ENCODE data around the gene LTA4H.

DNA sequence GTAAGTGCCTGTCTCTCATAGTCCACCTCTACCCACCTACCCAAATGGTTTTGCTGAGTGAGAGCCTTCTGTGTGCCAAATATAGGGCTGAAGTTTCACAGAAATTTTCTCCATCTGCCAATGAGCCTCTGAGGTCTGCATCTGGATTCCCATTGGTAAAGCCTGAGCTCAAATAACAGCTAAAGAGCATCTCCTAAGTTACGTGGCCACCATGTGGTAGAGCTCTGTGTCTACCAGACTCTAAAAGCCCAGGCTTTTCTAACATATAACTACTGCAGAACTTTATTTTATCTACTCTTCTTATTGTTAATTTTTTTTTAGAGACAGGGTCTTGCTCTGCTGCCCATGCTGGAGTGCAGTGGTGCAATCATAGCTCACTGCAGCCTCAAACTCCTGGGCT, 76.3 kb downstream of the LTA4H start:
- TF ChIP-seq, protein P1, sequence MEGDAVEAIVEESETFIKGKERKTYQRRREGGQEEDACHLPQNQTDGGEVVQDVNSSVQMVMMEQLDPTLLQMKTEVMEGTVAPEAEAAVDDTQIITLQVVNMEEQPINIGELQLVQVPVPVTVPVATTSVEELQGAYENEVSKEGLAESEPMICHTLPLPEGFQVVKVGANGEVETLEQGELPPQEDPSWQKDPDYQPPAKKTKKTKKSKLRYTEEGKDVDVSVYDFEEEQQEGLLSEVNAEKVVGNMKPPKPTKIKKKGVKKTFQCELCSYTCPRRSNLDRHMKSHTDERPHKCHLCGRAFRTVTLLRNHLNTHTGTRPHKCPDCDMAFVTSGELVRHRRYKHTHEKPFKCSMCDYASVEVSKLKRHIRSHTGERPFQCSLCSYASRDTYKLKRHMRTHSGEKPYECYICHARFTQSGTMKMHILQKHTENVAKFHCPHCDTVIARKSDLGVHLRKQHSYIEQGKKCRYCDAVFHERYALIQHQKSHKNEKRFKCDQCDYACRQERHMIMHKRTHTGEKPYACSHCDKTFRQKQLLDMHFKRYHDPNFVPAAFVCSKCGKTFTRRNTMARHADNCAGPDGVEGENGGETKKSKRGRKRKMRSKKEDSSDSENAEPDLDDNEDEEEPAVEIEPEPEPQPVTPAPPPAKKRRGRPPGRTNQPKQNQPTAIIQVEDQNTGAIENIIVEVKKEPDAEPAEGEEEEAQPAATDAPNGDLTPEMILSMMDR (IDR thresholded peaks at IDR 0.05) = peak; percentile 40
- TF ChIP-seq EZH2 (IDR thresholded peaks at IDR 0.05) = no peak
- no peak for TF ChIP-seq EZH2phosphoT487 (IDR thresholded peaks at IDR 0.05)
